Mucosa of rectum (tissue), 2 donors: ENCODE results near the gene GRK4.

ENCODE experiments used
- H3K27ac ChIP-seq, 2 donors: one replicate each; pipeline ENCODE4 v1.7.0; 2013; ENCODE audit warnings: inconsistent platforms in 2 of 2, low read depth in 2 of 2, low read length in 2 of 2
- H3K27me3 ChIP-seq, 2 donors: one replicate each; pipeline ENCODE4 v1.7.0; 2013; ENCODE audit warnings: low read length in 2 of 2; ENCODE audit not compliant: control insufficient read depth in 2 of 2, insufficient read depth in 2 of 2
- H3K36me3 ChIP-seq, 2 donors: one replicate each; pipeline ENCODE4 v1.7.0; 2013; ENCODE audit warnings: low read length in 2 of 2; ENCODE audit not compliant: control insufficient read depth in 2 of 2, insufficient read depth in 2 of 2
- H3K4me1 ChIP-seq, 2 donors: one replicate each; pipeline ENCODE4 v1.7.0; 2013; ENCODE audit warnings: low read length in 2 of 2, mild to moderate bottlenecking in 1 of 2; ENCODE audit not compliant: control insufficient read depth in 2 of 2, insufficient read depth in 2 of 2
- H3K4me3 ChIP-seq, 2 donors: one replicate each; pipeline ENCODE4 v1.7.0; 2013; ENCODE audit warnings: low read length in 2 of 2
- H3K9ac ChIP-seq, 2 donors: one replicate each; pipeline ENCODE4 v1.7.0; 2013; ENCODE audit warnings: low read length in 2 of 2, low read depth in 1 of 2, mild to moderate bottlenecking in 1 of 2
- H3K9me3 ChIP-seq, 2 donors: one replicate each; pipeline ENCODE4 v1.7.0; 2013; ENCODE audit warnings: low read length in 2 of 2; ENCODE audit not compliant: control insufficient read depth in 2 of 2
- donor health status: healthy.
- donor health status: Normal muscosa, but diverticular disease.

GRK4 gene

DNA sequence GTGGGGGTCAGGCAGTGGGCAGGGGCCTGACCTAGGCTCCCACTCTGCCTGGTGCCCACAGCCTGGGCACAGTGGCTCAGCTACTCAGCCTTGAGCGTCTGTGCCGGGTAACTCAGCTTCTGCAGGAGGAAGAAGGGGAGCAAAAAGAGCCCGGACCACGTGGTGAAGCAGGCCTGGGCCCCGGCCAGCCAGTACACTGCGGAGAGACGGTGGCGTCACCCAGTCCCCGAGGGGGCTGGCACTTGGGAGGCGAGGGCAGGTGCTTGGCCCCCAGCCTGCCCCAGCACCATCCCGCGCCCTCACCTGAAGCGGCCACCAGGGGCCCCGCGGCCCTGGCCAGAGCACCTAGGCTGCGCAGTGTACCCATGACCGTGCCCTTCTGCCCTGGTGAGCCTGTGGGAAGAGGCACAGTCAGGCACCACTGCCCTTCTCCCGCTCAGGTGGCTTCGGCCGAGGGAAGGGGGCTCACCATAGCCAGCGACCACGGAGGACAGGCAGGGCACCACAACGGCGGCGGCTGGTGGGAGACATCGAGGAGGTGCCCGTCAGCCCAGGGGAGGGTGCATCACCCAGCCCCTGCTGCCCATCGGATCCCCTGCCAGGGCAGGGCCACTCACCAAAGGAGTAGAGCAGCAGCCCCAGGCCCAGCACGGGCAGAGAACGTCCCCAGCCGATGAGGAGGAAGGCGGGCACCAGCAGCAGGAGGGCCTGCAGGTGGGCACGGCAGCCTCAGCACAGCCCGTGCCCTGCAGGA is 32.4 kb upstream of the GRK4 start:
- Histone ChIP-seq H3K4me3 (no peak overlapping the region), H3K9me3 (no peaks in the 10 kb centered on the region), H3K27ac (peak overlapping the region; percentile 59 to 63), H3K36me3 (peaks cover 36 to 41% of the 10 kb centered on the region in 2 donors), H3K9ac (no peak overlapping the region), H3K27me3 (no peaks in the 10 kb centered on the region), H3K4me1 (peaks cover 27 to 30% of the 10 kb centered on the region in 2 donors)

- H3K9me3 ChIP-seq = no peaks in the 10 kb centered on the region
- peaks cover 33 to 35% of the 10 kb centered on the region in 2 donors for H3K4me1 ChIP-seq
- peak overlapping the region; percentile 14 to 63 for H3K27ac ChIP-seq
- H3K9ac ChIP-seq = peak overlapping the region in 1 of 2 donors; percentile 14
- peaks cover 30 to 35% of the 10 kb centered on the region in 2 donors for H3K36me3 ChIP-seq
- no peak overlapping the region for H3K4me3 ChIP-seq
- H3K27me3 ChIP-seq = no peaks in the 10 kb centered on the region
Observed at GRCh38 chr4:2931512-2932301, 31.7 kb upstream of the GRK4 start.

DNA sequence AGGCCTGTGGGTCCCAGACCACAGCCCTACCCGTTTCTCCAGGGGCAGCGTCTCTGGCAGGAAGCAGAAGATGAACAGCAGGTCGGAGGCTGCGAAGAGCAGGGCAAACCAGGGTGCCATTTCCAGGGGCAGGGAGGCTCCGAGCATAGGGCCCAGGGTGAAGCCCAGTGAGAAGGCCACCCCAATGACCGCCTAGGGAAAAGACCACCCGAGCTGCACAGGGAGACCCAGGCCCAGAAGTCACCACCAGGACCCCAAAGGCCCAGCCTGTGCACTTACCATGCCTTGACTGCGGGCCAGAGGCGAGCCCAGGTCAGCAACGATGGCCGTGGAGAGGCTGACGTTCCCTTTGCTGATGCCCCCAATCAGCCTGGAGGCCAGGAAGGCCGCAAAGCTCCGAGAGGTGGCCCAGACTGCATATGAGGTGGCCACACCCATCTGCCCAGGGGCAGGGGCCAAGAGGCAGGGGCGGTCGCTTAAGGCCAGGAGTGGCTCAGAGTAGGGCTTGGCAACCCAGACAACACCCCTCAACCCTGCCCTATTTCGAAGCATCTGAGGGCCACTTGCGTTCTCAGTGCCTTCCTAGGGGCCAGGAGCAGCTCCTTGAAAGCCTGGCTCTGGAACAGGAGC is 30.9 kb upstream of the GRK4 start:
- Histone ChIP-seq H3K4me1 (peaks cover 33 to 35% of the 10 kb centered on the region in 2 donors), H3K27me3 (no peaks in the 10 kb centered on the region), H3K27ac (peak overlapping the region in 1 of 2 donors; percentile 63), H3K9me3 (no peaks in the 10 kb centered on the region), H3K9ac (no peak overlapping the region), H3K4me3 (no peak overlapping the region), H3K36me3 (peaks cover 23 to 36% of the 10 kb centered on the region in 2 donors)

- Histone ChIP-seq H3K36me3 (peaks cover 19 to 35% of the 10 kb centered on the region in 2 donors), H3K4me1 (peaks cover 33 to 35% of the 10 kb centered on the region in 2 donors), H3K9me3 (no peaks in the 10 kb centered on the region), H3K27me3 (no peaks in the 10 kb centered on the region), H3K27ac (peak overlapping the region in 1 of 2 donors; percentile 61), H3K4me3 (peak overlapping the region in 1 of 2 donors; percentile 55), H3K9ac (peak overlapping the region in 1 of 2 donors; percentile 64)
Observed at GRCh38 chr4:2932951-2933565, 30.3 kb upstream of the GRK4 start.

DNA sequence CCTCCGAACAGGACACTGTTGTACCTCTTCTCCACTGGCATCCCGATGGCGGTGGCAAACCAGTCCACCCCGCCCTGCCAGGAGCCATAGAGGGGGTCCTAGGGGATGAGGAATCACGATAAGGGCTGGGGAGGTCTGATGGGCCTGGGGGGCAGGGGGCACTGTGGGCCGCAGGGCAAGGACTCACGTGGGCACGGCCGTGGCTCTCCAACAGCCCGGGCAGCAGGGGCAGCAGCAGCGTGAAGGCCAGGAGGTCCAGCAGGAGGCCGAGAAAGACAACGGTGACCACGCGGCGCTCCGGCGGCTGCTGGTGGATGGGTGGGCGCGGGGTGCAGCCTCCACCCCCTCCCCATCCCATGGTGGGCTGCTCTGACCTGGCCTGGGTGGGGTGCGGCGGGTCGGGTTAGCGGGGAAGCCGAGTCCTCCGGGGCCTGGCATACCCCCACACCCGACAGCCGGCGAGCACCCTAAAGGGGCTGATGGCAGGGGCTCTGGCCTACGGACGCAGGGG is 29.8 kb upstream of the GRK4 start:
- no peaks in the 10 kb centered on the region for H3K27me3 ChIP-seq
- H3K4me1 ChIP-seq = peaks cover 33 to 35% of the 10 kb centered on the region in 2 donors
- H3K27ac ChIP-seq = peak overlapping the region; percentile 37 to 61
- H3K9me3 ChIP-seq = no peaks in the 10 kb centered on the region
- H3K4me3 ChIP-seq = peak overlapping the region; percentile 55 to 65
- H3K9ac ChIP-seq = peak overlapping the region; percentile 41 to 64
- H3K36me3 ChIP-seq = peaks cover 17 to 35% of the 10 kb centered on the region in 2 donors

DNA sequence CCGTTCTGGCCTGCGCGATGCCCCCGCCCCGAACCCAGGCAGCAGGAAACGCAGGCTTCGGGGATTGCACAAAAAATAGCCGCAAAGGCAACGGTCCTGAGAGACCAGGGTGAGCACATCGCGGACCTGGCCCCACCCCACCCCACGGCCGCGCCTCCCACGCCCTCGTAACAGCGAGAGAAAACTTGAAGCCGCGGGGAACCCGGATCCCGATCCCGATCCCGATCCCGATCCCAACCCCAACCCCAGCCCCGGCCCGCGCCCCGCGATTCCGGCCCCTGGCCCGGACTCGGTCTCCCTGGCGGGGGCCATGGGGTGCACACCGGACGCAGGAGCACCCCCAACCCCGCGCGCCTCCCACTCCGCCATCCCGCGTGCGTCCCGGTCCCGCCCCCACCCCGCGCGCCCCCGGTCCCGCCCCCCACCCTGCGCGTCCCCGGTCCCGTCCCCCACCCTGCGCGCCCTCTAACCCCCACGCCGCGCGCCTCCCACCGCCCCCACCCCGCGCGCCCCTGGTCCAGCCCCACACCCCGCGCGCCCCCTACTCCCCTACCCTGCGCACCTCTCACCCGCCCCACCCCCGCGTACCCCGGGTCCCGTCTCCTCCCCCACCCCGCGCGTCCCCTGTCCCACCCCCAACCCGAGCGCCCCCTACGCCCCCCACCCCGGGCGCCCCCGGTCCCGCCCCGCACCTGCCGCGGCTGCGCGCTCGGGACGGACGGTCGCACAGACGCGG is 29.1 kb upstream of the GRK4 start:
- Histone ChIP-seq H3K4me1 (peaks cover 33 to 35% of the 10 kb centered on the region in 2 donors), H3K27me3 (no peaks in the 10 kb centered on the region), H3K4me3 (peak overlapping the region; percentile 65 to 82), H3K9ac (peak overlapping the region; percentile 24 to 64), H3K36me3 (peaks cover 17 to 34% of the 10 kb centered on the region in 2 donors), H3K9me3 (no peaks in the 10 kb centered on the region), H3K27ac (peak overlapping the region; percentile 37 to 87)

- Histone ChIP-seq H3K27ac (peak overlapping the region; percentile 82 to 87), H3K27me3 (no peaks in the 10 kb centered on the region), H3K9ac (peak overlapping the region; percentile 84 to 90), H3K9me3 (no peaks in the 10 kb centered on the region), H3K4me3 (peak overlapping the region; percentile 82 to 87), H3K36me3 (peaks cover 19 to 34% of the 10 kb centered on the region in 2 donors), H3K4me1 (peaks cover 33 to 34% of the 10 kb centered on the region in 2 donors)
Observed at GRCh38 chr4:2934813-2935761, 28.3 kb upstream of the GRK4 start.

GRCh38 chr4:2935762-2936743 is 27.3 kb upstream of the GRK4 start:
- H3K4me3 ChIP-seq = peak overlapping the region; percentile 82 to 87
- no peak overlapping the region for H3K27ac ChIP-seq
- H3K9ac ChIP-seq = peak overlapping the region; percentile 84 to 90
- H3K27me3 ChIP-seq = no peaks in the 10 kb centered on the region
- H3K36me3 ChIP-seq = peaks cover 24 to 41% of the 10 kb centered on the region in 2 donors
- no peaks in the 10 kb centered on the region for H3K9me3 ChIP-seq
- H3K4me1 ChIP-seq = peaks cover 30 to 31% of the 10 kb centered on the region in 2 donors
